Panc1 (cell line): ENCODE measurements around the gene TMEFF1. TPM values are rescaled to one million over a fixed set of nuclear protein-coding genes. Genes with fewer than 3 reads are reported as not detected.

ENCODE experiments used
- ATAC-seq: fragments of 200-7000 bp; cut with Tn5 transposase; 2 replicates; pipeline ENCODE4 v1.9.1; 2020; ENCODE audit warnings: mild to moderate bottlenecking, moderate library complexity
- BruUV-seq: library from RNA; stranded (reverse); fragments of 400-500 nt; replicated peaks from 2 replicates; lab custom pipeline; 2021; lab: Mats Ljungman, UMichigan
- CTCF ChIA-PET: fragments of 300-600 bp; sonication (Branson Sonifier 250); formaldehyde crosslinking; loops from one replicate; lab custom pipeline; 2022; ENCODE audit warnings: antibody characterized with exemption; lab: Charles Lee
- POLR2A ChIA-PET: fragments of 300-600 bp; sonication (Branson Sonifier 250); formaldehyde crosslinking; loops from one replicate; lab custom pipeline; 2022; ENCODE audit warnings: antibody characterized with exemption; lab: Charles Lee
- DNase-seq: peaks from one replicate; pipeline ENCODE4 v3.0.0-alpha.2; 2010; ENCODE audit warnings: low read depth, low spot score
- H3K27ac ChIP-seq: 2 replicates; pipeline ENCODE4 v1.5.1; 2011; ENCODE audit warnings: mild to moderate bottlenecking, low read length, inconsistent platforms
- H3K27me3 ChIP-seq: fragments of 200-500 bp; sonication (Bioruptor generic); 2 replicates; pipeline ENCODE4 v1.6.0; 2014; ENCODE audit warnings: low read length, inconsistent platforms; ENCODE audit not compliant: control insufficient read depth, insufficient read depth
- H3K36me3 ChIP-seq: fragments of 200-500 bp; sonication (Bioruptor generic); 2 replicates; pipeline ENCODE4 v1.5.1; 2014; ENCODE audit warnings: inconsistent platforms, mild to moderate bottlenecking, low read length, moderate library complexity; ENCODE audit not compliant: control insufficient read depth, insufficient read depth
- H3K4me1 ChIP-seq: 2 replicates; pipeline ENCODE4 v1.5.1; 2011; ENCODE audit warnings: inconsistent platforms, mild to moderate bottlenecking, low read length, moderate library complexity; ENCODE audit not compliant: control insufficient read depth, insufficient read depth
- H3K4me3 ChIP-seq, 2 experiments: 2 replicates each; pipeline ENCODE4 v1.5.1; 2011 to 2012; ENCODE audit warnings: low read depth in 2 of 2, low read length in 2 of 2, mild to moderate bottlenecking in 2 of 2, inconsistent platforms in 1 of 2, moderate library complexity in 1 of 2
- H3K9me3 ChIP-seq: fragments of 200-500 bp; sonication (Bioruptor generic); 2 replicates; pipeline ENCODE4 v1.5.1; 2014; ENCODE audit warnings: low read depth, mild to moderate bottlenecking, inconsistent platforms, low read length, moderate library complexity; ENCODE audit not compliant: control insufficient read depth, insufficient read depth
- CTCF ChIP-seq: fragments of 450-650 bp; IDR thresholded peaks from 2 replicates; pipeline ENCODE4 v1.5.1; 2017; ENCODE audit warnings: mild to moderate bottlenecking
- POLR2AphosphoS5 ChIP-seq: IDR thresholded peaks from 2 replicates; pipeline ENCODE4 v1.6.1; 2012; ENCODE audit warnings: mild to moderate bottlenecking, low read depth, low read length, moderate library complexity
- SIN3A ChIP-seq: IDR thresholded peaks from 2 replicates; pipeline ENCODE4 v1.6.1; 2012; ENCODE audit warnings: low read depth, mild to moderate bottlenecking, low read length, moderate library complexity, borderline replicate concordance; ENCODE audit not compliant: insufficient read depth
- TCF7L2 ChIP-seq: IDR thresholded peaks from 2 replicates; pipeline ENCODE4 v1.6.1; 2011; ENCODE audit warnings: mild to moderate bottlenecking, low read depth, low read length, inconsistent platforms
- in situ Hi-C: cut with HindIII; loops from 2 replicates; pipeline ENCODE4 v1.10.0; 2016; ENCODE audit warnings: low sequenced_read_pairs, low pct_unique_long_range_greater_than_20kb
- intact Hi-C: fragments of 100-400 bp; cut with micrococcal nuclease; formaldehyde crosslinking; loops from one replicate; pipeline ENCODE4 v1.10.0; 2022; ENCODE audit not compliant: unreplicated experiment
- total RNA-seq: library from RNA; stranded (reverse); gene quantifications from one replicate; pipeline ENCODE4 v1.2.1, GENCODE V29; 2021; ENCODE audit not compliant: unreplicated experiment
- TF ChIP-seq, protein P1 (sequence below), 2 experiments: IDR thresholded peaks; 2 replicates each; pipeline ENCODE4 v1.6.1; 2011 to 2012; ENCODE audit warnings: low read depth in 2 of 2, control low read depth in 1 of 2, low read length in 1 of 2, mild to moderate bottlenecking in 1 of 2, moderate library complexity in 1 of 2; ENCODE audit not compliant: insufficient read depth in 1 of 2

Gene TMEFF1
- total RNA-seq, 1 experiment from 2014 or later = 2.2 TPM

GRCh38 chr9:100465761-100466160 is 7.2 kb upstream of the TMEFF1 start:
- no peaks in the 10 kb centered on the region for H3K27me3 ChIP-seq
- no peak for DNase-seq
- H3K4me3 ChIP-seq = no peak overlapping the region
- no peak overlapping the region for H3K27ac ChIP-seq
- POLR2A ChIA-PET = no interaction called here
- no peaks in the 10 kb centered on the region for H3K4me1 ChIP-seq
- in situ Hi-C loops (no loop called here), intact Hi-C loops (no loop called here)
- H3K9me3 ChIP-seq = no peaks in the 10 kb centered on the region
- no peak for ATAC-seq
- CTCF ChIA-PET = interaction anchor here (0.6 kb wide), 1 partner anchor 13 kb away, joined by 3 read pairs; no protein-coding TSS in a partner anchor
- TF ChIP-seq, protein P1, sequence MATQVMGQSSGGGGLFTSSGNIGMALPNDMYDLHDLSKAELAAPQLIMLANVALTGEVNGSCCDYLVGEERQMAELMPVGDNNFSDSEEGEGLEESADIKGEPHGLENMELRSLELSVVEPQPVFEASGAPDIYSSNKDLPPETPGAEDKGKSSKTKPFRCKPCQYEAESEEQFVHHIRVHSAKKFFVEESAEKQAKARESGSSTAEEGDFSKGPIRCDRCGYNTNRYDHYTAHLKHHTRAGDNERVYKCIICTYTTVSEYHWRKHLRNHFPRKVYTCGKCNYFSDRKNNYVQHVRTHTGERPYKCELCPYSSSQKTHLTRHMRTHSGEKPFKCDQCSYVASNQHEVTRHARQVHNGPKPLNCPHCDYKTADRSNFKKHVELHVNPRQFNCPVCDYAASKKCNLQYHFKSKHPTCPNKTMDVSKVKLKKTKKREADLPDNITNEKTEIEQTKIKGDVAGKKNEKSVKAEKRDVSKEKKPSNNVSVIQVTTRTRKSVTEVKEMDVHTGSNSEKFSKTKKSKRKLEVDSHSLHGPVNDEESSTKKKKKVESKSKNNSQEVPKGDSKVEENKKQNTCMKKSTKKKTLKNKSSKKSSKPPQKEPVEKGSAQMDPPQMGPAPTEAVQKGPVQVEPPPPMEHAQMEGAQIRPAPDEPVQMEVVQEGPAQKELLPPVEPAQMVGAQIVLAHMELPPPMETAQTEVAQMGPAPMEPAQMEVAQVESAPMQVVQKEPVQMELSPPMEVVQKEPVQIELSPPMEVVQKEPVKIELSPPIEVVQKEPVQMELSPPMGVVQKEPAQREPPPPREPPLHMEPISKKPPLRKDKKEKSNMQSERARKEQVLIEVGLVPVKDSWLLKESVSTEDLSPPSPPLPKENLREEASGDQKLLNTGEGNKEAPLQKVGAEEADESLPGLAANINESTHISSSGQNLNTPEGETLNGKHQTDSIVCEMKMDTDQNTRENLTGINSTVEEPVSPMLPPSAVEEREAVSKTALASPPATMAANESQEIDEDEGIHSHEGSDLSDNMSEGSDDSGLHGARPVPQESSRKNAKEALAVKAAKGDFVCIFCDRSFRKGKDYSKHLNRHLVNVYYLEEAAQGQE (IDR thresholded peaks at IDR 0.05; ENCODE audit: insufficient read depth in 1 of 2, low read depth in 2 of 2, low read length in 1 of 2) = no peak
- TF ChIP-seq TCF7L2 (no peak), SIN3A (no peak), POLR2AphosphoS5 (no peak), CTCF (no peak)
- H3K36me3 ChIP-seq = no peaks in the 10 kb centered on the region
- BruUV-seq = no TSS peak

GRCh38 chr9:100466171-100466828 is 6.6 kb upstream of the TMEFF1 start:
- no peaks in the 10 kb centered on the region for H3K9me3 ChIP-seq
- in situ Hi-C loops (no loop called here), intact Hi-C loops (no loop called here)
- no peak for DNase-seq
- H3K36me3 ChIP-seq = no peaks in the 10 kb centered on the region
- H3K4me3 ChIP-seq = no peak overlapping the region
- ChIA-PET POLR2A (no interaction called here), CTCF (interaction anchor here (0.6 kb wide), 1 partner anchor 13 kb away, joined by 3 read pairs; no protein-coding TSS in a partner anchor)
- no peak for ATAC-seq
- H3K4me1 ChIP-seq = no peaks in the 10 kb centered on the region
- TF ChIP-seq SIN3A (no peak), POLR2AphosphoS5 (no peak), CTCF (no peak), TCF7L2 (no peak)
- TF ChIP-seq, protein P1 (IDR thresholded peaks at IDR 0.05; ENCODE audit: insufficient read depth in 1 of 2, low read depth in 2 of 2, low read length in 1 of 2) = no peak
- H3K27me3 ChIP-seq = no peaks in the 10 kb centered on the region
- BruUV-seq = no TSS peak
- no peak overlapping the region for H3K27ac ChIP-seq
